Heart left ventricle (tissue), 13 donors: ENCODE data around the gene ARHGAP8.

Experiments used
- CTCF ChIP-seq, 12 donors: fragments of 200-600 bp; sonication (generic) in 4 of 12; IDR thresholded peaks; one replicate each; pipeline versions ENCODE4 v1.5.0 to v1.8.0; 2018 to 2022; ENCODE audit warnings: antibody characterized with exemption in 12 of 12, mild to moderate bottlenecking in 5 of 12
- POLR2A ChIP-seq, 2 donors: fragments of 450-650 bp; IDR thresholded peaks; one replicate each; pipeline ENCODE4 v1.6.1; 2017; ENCODE audit warnings: antibody characterized with exemption in 2 of 2, mild to moderate bottlenecking in 2 of 2, moderate library complexity in 2 of 2
- donor health status: ischemic (EF 13 %, LVEDD 7.1; RV severe dilation, severe dysfunction).
- donor health status: DM: no; HTN: yes; CAD: no.
- donor health status: DM: no; HTN: no; CAD: no.
- donor health status: ischemic (EF 25% LVEDD 6.9; RV normal size, moderate dysfunction).
- donor health status: ischemic (EF 25% LVEDD 5.7; RV mildly dilated, moderate dysfunction).
- donor health status: ischemic (EF 35%, LVEDD 5.7; RV mildly dilated, moderate dysfunction).
- donor health status: nonischemic (EF 11% LVEDD 7.7; RV severe dilation, severe dysfunction).
- donor health status: DM: yes; HTN: yes; CAD: no.
- donor health status: PGD.
- donor health status: ischemic (EF 29% LVEDD 5.4; RV normal size, mild dysfunction).
- donor health status: nonischemic (EF 23%, LVEDD 6.1; RV moderate dilation, normal function).

GRCh38 chr22:44729391-44730021, 22.9 kb upstream of the ARHGAP8 start:
- TF ChIP-seq CTCF (IDR thresholded peaks at IDR 0.05) (peak in 3 of 12 donors; percentile 13 to 30 (median 18)), POLR2A (IDR thresholded peaks at IDR 0.05) (no peak)
